HG02759 (cell line): Measurements from ENCODE around the gene SLC7A14.

Experiments
- ATAC-seq: cut with Tn5 transposase; IDR thresholded peaks from one replicate; pipeline ENCODE4 v1.9.1; 2021; ENCODE audit warnings: mild to moderate bottlenecking, moderate library complexity; ENCODE audit not compliant: unreplicated experiment

The SLC7A14 gene

DNA sequence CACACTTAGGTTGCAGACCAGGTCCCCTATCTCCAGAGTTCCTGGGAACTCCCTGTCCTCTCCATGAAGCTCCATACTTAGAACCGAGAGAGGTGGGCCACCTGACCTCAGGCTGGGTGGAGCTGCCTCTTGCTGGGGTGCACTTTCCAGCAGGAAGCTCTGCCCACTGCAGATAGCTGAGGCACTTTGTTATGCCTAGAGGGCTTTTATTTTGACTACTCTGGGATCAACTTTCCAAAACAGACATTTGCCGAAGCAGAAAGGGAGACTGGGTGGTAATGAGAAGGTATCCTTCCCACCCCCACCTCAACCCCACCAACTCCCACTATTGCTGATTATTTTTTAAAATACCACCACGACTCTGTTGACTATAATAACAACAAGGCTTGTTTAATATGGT lies 112.5 kb downstream of the SLC7A14 start:
- ATAC-seq, result no peak

DNA sequence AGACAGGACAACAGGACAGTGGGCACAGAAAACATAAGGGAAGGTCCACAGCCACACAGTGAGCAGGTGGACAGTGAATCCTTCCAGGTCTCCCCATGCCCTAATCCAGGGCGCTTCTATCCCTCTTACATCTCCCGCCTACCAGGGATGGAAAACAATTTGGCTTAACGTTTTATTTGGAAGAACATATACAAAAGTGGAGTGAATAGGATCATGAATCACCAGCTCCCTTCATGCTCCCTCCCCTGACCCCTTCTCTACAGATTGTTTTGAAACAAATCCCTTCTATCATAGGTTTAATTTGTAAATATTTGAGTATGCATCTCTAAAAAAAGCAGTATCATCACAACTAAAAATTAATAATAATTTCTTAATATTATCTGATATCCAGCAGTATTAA lies 114.7 kb downstream of the SLC7A14 start:
- no peak for ATAC-seq

DNA sequence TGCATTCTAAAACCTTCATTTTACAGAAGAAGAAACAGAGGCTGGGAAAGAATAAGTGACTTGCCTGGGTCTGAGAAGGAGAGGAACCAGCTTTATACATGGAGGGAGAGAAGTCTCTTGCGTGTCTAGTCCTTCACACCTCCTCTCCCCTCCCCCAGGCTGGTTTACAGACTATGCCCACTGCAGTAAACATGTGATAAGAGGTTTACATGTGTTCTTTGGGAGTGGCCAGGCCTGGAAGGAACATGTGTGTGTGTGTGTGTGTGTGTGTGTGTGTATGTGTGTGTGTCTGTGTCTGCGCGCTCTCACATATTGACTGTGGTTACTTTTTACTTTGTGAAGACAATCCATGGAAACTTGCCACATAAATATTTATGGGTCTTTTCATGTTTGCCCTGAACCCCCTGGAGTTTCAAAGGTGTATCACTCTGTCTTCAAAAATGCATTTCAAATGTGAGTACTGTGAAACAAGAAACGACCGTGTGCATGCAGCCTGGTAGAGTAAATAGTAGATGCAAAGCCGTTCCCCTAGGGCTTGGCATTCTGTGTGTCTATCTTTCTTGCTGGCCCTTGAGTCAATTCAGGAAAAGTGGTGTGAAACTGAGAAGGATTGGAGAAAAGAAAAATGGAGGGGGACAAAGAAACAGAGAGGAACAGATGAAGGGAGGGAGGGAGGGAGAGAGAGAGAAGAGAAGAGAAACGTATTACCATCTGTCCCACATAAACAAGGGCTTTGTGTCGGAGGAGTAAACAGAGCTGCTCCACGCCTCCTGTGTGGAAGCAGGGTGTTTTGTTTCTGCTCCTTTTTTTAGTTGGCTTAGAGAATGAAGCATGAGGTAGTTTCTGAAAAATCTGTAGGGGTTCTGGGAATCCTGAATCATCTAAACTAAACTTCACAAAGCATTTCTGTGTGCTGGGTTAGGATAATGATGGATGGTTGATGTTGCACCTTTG lies 115.5 kb downstream of the SLC7A14 start:
- ATAC-seq, result no peak

DNA sequence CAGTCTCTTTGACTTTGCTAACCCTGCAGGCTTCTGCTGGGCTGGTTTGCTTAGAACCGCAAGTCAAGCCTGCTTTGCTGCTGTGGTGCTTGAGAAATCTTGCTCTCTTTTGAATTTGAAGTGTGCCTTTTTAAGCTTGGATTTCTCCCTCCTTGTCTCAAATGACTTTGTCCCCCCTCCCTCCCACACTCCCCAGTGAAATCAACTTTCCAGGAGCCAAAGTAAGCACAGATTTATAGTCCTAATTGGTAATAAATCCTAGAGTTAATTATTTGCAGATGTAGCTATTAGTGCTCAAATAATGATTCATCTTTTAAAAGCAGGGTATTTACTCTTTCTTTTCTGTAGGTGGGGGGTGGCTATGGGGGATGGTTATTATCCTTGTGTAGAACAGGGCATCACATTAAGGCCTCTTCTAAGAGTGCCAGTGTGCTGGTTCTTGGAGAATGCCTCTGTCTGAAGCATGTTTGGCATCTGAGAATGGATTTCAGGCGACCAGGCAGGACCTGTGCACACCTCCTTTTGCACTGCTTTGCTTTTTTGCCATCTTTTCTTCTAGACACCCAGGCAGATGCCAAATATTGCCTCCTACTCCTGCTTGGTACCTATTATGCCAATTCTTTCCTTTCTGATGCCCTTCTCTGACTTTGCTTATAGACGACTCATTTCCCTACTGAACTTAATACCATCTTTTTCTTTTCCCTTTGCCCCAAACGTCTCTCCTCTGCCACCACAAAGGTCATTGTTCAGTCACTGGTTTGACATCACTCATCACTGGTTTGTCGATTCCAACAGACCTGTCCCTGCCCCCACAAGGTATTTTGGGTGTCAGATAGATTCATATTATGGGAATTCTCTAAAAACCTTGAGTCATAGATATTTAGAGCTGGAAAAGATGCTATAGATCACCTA lies 116.5 kb downstream of the SLC7A14 start:
- ATAC-seq, result no peak

DNA sequence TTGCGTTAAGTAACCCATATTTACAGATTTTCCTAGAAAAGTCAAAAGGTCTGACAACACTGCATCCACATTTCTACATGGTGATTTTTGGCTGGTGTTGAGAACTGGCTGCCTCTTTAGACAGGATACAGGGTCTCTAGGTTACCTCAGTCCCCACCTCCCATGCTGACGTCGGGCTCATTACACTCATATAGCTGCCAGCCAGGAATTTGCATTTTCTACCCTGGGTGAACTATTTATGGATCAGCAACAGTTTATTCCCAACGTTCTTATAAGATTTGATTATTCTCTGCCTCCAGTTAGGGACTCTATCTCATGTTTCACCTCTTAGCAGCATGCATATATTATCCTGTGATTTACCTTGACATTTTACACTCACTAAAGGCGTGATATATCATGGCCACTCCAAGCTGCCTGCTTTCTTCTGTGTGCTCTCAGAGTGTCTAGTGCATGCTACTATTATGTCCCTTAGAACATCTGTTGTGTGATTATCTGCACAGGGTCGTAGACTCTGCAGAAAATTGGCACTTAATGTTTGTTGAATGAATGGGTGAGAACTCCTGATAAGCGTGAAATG lies 118.2 kb downstream of the SLC7A14 start:
- no peak for ATAC-seq

DNA sequence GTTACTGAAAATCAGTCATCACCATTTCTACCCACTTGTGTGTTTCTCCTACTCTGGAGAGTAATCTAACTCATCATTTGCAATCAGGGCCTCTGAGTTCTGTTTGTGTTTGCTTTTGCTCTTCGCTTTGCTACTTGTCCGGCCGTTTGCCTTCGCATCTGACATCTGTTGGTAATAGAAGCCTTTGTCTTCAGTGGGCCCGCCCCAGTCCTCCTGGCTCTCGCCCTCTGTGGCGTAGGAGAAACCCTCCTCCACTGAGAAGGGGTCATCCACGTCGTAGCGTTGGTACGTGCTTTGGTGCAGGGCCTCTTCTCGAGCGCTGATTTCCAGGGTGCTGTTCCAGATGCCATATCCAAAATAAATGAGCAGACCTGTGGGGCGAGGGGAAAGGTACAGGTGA lies 118.9 kb downstream of the SLC7A14 start:
- no peak for ATAC-seq

DNA sequence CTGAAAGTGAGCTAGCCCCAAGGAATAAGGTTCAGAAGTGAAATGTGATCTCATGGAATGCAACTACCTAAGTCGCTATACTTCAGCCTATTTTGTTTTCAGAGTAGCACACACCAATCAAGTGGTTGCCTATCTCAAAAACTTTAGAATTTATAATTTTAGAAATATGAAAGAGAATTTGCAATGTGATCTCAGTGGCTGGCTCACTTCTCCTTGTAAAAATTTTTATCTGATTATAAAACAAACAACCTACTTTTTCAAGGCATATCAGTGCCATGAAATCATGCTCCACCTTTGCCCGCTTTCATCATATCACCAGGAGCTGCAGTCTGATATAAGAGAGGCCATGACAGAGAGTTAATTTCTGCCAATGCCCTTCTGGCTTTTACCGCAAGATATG lies 119.9 kb downstream of the SLC7A14 start:
- no peak for ATAC-seq

DNA sequence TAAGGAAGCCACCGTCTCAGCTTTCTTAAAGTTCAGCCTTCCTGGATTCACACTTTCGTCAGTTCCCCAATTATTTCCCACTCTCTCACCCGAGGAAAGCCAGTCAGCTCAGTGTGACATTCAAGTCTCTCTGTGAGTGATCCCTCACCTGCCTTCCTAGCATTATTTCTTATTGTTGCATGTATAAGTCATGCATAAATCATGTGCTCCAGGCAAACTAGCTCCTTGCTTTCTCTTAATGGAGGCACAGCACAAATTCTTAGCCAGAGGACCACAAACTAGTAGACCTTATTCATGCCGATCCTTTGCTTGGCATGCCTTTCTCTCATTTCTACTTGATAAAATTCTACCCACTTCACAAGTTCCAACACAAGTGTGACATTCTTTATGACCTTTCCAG lies 122.9 kb downstream of the SLC7A14 start:
- no peak for ATAC-seq

DNA sequence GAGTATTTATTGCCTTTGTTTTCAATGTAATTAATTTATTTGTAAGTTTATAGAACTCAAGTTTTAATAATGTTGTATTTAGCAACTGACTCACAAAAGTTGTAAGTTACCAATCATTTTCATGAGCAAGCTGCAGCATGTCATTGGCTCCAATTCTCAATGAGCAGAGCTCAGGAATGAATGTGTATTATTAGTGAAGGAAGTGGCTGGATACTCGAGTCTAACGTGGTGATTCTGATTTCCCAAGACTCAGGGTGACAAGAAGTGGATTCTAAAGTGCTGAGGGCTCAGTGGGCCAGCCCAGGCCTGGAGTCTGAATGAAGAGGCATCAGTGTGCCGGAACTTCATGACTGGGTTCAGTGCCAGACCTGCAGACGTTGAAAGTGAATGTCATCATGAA lies 127.6 kb downstream of the SLC7A14 start:
- no peak for ATAC-seq

DNA sequence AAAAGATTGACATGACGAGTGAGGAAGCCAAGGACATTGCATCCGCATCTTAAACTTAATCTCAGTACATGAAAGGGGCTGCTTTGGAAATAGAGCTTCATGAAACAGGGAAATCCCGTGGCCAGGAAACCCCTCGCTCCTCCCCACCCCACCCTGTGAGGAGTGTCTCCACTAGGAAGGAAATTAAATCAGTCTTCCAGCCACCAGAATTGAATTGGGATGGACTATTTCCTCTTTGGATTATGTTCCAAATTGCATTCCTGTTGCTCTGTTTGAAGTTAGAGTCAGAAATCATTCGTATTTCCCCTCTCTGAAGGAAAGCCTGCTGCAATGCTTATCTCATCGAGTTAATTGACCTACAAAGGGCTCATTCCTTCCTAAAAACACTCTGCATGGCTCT lies 131.4 kb downstream of the SLC7A14 start:
- no peak for ATAC-seq

DNA sequence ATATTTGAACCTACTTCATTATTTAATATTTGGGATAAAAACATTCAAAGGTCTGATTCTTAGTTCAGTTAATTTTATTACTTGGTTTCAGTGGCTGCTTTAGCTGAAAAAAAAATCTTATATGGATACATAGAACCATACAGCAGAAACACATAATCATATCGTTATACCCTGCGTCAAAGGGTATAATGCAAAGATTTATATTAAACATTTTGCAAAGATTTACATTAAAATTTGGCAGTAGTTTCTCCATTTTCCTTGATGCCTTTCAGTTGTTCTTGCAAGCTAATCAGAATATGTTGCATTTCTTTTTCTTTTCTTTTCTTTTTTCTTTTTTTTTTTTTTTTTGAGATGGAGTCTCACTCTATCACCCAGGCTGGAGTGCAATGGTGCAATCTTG lies 135.8 kb downstream of the SLC7A14 start:
- no peak for ATAC-seq

DNA sequence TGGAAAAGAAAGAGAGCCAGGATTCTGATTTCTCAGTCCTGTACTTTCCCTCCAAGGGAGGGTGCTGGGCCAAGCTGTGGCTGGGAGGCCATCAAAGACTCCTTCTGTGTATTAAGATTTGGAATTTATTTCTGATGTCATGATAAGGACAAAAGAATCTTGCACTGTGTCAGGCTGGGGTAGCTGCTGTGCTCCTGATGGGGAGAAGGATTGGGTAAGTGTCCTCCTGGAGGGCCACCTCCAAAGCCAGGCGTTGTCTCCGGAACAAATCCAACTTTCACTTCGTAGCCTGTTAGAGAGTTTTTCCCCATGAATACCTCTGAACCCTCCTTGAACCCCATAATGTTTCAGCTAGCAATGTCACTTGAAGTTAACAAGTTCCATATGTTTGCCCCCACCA lies 137.3 kb downstream of the SLC7A14 start:
- no peak for ATAC-seq

DNA sequence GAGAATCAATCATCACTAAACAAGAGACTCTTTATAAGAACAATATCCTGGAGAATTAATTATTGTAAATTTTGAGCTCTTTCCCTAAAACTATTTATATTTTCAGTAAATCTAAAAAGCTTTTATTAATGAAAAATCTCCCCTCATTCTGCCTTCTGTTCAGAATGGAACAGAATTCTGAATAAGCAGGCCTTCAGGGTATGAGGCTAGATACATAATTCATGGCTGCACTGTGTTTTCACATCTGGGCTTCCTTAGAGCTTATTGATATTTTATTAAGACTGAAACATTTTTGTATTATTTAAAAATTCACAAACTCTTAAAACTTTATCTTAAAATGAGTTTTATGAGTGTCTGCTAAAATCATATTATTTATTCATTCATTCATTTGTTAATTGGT lies 142.4 kb downstream of the SLC7A14 start:
- no peak for ATAC-seq

DNA sequence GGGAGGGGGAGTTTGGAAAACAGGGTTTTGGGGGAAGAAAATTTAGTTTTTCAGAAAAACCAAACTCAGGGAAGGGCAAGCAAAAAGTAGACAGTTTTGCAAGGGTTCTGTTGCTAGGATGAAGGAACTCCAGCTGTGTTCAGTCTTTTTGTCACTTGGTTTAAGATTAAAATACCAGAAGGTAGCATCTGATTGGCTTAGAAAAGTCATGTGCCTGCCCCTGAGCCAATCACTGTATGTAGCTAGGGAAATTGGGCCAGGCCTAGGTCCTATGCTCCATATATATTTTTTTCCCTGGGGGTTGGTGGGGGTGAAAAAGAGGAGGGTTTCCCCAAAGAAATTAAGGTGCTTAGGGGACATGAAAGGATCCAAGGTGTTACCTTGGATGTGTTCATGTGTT lies 142.9 kb downstream of the SLC7A14 start:
- ATAC-seq, result no peak

DNA sequence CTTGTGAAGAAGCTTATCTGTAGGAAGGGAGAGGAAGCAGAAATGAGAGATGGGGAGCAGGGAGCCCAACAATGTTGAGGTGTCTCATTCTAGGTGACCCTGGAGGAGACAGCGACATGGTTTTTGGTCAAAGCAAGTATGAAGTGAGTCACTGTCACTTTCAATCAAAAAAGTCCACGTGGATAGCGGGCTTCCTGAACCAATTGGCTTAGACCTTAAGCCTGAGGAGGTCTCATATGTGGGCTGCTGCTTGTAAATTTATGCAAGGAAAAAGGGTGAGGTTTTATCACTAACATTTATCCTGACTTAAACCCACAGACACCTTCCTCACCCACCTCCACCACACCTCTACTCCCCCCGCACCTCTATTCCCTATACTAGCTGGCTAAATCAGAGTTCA lies 144.5 kb downstream of the SLC7A14 start:
- ATAC-seq, result no peak

DNA sequence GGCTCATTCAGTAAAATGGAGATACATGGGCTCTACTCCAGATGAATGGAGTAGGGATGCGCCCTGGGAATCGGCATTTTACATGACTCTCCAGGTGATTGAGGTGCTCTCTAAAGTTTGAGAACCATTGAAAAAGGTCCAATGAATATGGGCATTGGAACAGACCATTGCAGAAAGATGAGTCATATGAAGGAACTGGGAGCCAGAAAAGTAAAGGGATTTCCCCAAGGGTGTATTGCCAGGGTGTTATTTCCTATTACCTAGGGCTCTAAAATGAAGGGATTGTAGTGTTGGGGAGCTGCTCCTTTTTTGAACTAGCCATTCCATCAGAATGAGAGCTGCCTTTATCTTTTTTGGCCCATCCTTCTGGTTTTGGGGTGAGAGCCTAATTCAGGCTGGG lies 145.5 kb downstream of the SLC7A14 start:
- no peak for ATAC-seq

DNA sequence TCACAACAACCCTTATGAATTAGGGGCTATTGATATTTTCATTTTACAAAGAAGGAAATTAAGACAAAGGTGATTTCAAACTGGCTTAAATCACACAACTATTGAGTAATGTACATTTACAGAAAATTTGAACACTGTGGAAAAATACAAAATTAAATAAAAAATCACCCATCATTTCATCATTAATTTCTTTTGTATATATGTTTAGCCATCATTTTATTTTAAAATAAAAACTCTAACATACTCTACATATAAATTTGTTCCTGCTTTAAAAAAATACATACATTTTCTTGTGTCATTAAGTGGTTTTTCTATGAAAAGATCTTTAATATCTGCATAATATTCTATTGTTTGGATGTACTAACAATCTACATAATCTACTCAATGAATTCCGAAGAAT lies 147.0 kb downstream of the SLC7A14 start:
- ATAC-seq, result no peak

DNA sequence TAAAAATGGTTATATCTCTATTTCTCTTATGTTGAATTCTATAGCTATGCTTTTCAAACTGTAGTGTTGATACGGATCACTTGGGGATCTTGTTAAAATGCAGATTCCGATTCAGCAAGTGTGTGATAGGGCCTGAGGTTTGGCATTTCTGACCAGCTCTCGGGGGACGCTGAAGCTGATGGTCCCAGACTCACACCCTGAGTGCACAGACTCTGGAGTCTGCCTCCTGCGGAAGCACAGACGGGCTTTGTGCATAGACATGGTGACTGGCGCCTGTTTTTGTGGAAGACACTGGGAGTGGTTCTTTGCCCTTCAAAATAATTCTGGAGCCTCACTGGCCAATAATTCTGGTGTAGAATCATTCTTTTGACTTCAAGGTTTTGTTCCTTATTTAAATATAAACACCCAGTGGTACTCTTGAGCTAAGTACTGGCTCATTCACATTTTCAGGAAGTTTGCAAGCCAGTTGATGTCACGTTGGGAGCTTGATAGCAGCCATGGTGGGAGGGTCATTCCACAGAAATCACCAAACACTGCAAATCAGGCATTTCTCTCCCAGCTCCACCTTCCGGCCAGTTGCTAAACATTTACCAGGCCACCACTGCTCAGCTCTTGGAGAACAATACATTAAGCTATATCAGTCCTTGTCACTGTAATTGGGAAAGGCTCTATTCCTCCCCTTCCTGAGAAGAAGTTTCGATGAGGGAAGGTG lies 148.0 kb downstream of the SLC7A14 start:
- ATAC-seq, result no peak

DNA sequence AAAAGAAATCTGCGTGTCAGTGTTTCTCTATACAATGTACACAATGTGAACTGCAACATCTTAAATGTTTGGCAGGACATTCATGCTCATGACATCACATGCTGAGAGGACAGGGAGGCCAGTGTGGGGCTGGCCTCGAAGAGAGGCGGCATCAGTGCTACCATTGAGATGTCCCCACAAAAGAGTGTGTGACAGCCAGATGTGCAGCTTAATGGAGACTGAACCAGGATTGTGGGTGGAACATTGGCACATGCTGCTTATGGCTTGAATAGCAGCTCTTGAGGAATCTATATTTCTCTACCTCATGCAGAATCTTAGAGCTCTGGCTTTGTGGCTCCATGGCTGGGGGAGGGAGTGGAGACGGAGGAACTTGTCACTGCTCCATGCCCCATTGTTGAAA lies 148.7 kb downstream of the SLC7A14 start:
- ATAC-seq, result no peak

DNA sequence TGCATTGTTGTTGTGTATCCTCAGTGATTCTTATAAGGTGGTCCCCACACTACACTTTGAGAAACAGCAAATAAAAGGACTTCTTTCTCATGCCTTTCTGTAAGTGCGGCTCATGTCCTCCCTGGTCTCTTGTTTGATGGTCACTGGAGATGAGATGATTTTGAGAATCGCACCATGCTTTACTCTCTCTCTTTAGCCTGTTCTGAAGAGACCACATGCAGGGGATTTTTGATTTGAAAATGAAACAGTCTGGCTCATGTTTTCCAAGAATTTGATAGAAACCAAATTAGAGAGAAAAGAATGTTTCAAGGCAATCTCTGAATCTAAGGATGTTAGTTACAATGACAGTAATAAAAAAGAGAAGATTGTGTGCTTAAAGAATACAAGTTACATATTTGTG lies 149.2 kb downstream of the SLC7A14 start:
- ATAC-seq, result no peak

DNA sequence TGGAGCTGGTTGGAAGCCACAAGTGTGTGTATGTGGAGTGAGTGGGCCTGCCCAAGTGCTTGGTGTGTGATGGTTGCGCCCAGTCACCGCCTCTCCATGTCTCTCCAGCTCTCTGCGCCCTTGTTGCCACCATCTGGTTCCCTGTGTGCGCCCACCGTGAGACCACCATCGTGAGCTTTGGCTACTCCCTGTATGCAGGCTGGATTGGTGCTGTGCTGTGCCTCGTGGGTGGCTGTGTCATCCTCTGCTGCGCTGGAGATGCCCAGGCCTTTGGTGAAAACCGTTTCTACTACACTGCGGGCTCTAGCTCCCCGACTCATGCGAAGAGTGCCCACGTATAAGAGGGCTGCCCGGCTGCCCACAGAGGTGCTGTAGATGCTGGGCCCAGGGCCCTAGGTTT lies 153.5 kb downstream of the SLC7A14 start:
- no peak for ATAC-seq
